ENCODE measurements around the gene NRXN3.
"Not testable (repeated sequence)": the region's sequence is repeated elsewhere in the genome, so short reads cannot be mapped to it uniquely, and the experiment has no call there.

NRXN3 gene

GRCh38 chr14:78486621-78487020 lies 316.4 kb downstream of the NRXN3 start:
- no peak for DNase-seq (ENCODE audit: low read depth)
- H3K4me3 ChIP-seq (ENCODE audit: low read length), result no peak overlapping the region
- no peak for TF ChIP-seq CTCF (conservative IDR thresholded peaks at IDR 0.05; ENCODE audit: low read depth, low read length)

GRCh38 chr14:78487573-78487972 lies 317.4 kb downstream of the NRXN3 start:
- not testable (repeated sequence) for DNase-seq (ENCODE audit: low read depth); H3K4me3 ChIP-seq (ENCODE audit: low read length)

GRCh38 chr14:78488938-78489337 lies 318.8 kb downstream of the NRXN3 start:
- no peak for DNase-seq (ENCODE audit: low read depth)
- no peak overlapping the region for H3K4me3 ChIP-seq (ENCODE audit: low read length)
- TF ChIP-seq CTCF (conservative IDR thresholded peaks at IDR 0.05; ENCODE audit: low read depth, low read length), result no peak

GRCh38 chr14:78491048-78491447 lies 320.9 kb downstream of the NRXN3 start:
- H3K4me3 ChIP-seq (ENCODE audit: low read length), result no peak overlapping the region
- DNase-seq (ENCODE audit: low read depth), result no peak
- TF ChIP-seq CTCF (conservative IDR thresholded peaks at IDR 0.05; ENCODE audit: low read depth, low read length), result no peak

- TF ChIP-seq CTCF (conservative IDR thresholded peaks at IDR 0.05; ENCODE audit: low read depth, low read length), result no peak
- DNase-seq (ENCODE audit: low read depth), result no peak
- no peak overlapping the region for H3K4me3 ChIP-seq (ENCODE audit: low read length)
These were observed 328.0 kb downstream of the NRXN3 start for GRCh38 chr14:78498062-78498595.

- DNase-seq (ENCODE audit: low read depth), result no peak
- TF ChIP-seq CTCF (conservative IDR thresholded peaks at IDR 0.05; ENCODE audit: low read depth, low read length), result no peak
- H3K4me3 ChIP-seq (ENCODE audit: low read length), result no peak overlapping the region
These were observed 331.7 kb downstream of the NRXN3 start for GRCh38 chr14:78501909-78502308.

GRCh38 chr14:78508023-78508422 lies 337.9 kb downstream of the NRXN3 start:
- TF ChIP-seq CTCF (conservative IDR thresholded peaks at IDR 0.05; ENCODE audit: low read depth, low read length), result no peak
- no peak for DNase-seq (ENCODE audit: low read depth)
- H3K4me3 ChIP-seq (ENCODE audit: low read length), result no peak overlapping the region

GRCh38 chr14:78509516-78509915 lies 339.3 kb downstream of the NRXN3 start:
- no peak for TF ChIP-seq CTCF (conservative IDR thresholded peaks at IDR 0.05; ENCODE audit: low read depth, low read length)
- H3K4me3 ChIP-seq (ENCODE audit: low read length), result no peak overlapping the region
- DNase-seq (ENCODE audit: low read depth), result no peak
